Measurements from ENCODE around the gene UBL7.
"Not testable (repeated sequence)": the region's sequence is repeated elsewhere in the genome, so short reads cannot be mapped to it uniquely, and the experiment has no call there.

Gene UBL7, protein sequence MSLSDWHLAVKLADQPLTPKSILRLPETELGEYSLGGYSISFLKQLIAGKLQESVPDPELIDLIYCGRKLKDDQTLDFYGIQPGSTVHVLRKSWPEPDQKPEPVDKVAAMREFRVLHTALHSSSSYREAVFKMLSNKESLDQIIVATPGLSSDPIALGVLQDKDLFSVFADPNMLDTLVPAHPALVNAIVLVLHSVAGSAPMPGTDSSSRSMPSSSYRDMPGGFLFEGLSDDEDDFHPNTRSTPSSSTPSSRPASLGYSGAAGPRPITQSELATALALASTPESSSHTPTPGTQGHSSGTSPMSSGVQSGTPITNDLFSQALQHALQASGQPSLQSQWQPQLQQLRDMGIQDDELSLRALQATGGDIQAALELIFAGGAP

DNA sequence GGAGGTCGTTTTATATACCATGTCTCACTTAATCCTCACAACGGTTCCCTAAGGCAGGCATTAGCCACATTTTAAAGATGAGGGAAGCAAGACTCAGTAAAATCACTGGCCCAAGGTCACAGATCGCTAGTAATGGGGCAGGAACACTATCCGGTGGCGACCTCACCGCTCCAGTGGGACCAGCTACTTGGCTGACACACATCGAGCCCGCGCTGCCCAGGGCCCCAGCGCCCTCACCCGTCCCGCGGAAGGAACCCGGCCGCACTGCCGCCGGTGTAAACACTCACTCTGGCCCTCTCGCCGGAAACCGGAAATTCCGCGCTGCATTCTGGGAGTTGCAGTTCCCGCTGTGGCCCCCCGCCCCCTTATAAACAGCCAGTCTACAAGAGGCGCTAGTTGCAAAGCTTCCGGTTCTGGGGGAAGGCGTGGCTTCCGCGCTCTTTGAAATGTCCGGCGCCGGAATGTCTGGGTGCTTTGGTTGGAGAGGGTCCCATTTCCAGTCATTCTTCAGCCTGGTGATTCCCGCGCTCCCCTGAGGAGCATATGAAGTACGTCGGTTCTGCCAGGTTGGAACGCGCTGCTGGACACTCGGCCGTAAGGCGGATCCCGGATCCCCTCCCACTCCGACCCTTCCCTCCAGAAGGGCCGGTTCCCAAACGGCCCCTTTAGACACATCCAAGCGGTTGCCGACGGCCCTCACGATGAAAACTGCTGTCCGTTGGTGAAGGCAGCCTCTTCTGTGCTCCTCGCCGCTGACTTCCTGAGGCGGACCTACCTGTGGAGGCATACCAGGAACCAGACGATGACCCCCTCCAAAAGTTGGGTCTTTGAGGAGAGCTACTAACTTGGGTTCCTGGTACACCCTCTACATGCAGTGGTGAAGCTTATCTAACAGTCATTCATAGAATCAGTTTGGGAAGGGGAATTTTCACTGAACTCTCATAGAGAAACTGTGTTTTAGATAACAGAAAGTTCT is at the start of gene UBL7:
Gene UBL7, minus strand, starts transcription at position 290 of the 976 bp plus-strand sequence. CDS start 2,293 bp downstream, outside the sequence.
- peak; percentile 98 for DNase-seq

DNA sequence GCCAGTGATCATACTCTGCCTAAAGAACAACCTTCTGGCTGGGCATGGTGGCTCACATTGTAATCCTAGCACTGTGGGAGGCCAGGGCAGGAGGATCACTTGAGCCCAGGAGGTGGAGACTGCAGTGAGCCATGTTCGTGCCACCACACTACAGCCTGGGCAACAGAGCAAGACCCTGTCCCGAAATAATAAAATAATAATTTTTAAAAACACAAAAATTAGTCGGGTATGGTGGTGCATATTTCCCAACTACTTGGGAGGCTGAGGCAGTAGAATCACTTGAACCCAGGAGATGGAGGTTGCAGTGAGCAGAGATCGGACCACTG is 45.5 kb upstream of the UBL7 start:
- no peak for DNase-seq

DNA sequence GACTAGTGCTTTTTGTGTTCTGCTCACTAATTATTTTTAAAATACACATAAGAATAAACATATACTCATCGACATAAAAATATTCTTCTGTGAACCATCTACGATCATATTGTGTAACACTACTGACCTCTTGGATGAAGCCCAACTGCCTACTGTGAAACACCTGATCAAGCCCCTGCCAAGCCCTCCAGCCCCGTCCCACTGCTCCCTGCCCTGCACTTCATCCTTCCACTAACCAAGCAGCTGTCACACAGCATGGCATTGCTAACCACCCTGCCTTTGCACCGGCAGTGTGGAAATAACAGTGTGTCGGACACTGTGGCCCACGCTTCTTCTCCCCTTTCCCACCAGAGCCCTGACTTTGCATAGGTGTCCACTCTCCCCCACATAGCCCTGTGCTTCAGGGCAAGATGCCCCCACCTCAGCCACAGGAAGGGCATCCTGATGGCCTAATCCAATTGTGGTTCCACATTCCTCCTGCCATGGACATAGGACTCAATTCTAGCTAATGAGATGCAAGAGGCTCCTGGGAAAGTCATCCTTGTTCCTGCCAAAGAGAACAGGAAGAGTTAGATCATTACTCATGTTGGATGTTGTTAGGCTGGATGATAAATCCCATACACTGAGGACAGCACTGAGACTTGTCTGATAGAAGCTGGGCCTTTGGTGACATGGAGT is 45.0 kb upstream of the UBL7 start:
- DNase-seq = no peak

DNA sequence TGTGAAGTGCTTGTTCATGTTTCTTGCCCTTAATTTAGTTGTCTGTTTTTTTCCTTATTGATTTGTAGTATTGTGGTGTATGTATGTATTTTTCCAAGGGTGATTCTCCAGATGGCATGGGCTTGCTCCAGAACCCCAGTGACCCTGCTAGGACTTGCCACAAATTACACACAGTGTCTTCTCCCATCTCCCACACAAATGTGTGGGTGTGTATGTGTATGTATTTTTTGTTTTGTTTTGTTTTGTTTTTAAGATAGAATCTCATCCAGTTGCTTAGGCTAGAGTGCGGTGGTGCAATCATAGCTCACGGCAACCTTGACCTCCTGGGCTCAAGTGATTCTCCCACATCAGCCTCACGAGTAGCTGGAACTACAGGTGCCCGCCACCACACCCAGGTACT is 43.9 kb upstream of the UBL7 start:
- no peak for DNase-seq

DNA sequence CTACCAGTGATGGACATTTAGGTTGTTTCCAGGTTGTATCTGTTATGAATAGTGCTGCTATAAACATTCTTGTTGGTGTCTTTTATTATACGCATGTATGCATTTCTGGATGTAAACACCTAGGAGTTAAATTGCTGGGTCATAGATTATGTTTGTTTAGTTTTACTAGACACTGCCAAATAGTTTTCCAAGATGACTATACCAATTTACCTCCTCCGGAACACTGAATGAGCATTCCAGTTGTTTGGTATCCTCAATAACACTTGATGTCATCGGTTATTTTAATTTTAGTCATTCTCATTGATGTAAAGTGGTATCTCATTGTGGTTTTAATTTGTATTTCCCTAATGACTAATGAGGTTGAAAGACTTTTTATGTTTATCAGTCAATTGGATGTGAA is 43.5 kb upstream of the UBL7 start:
- no peak for DNase-seq

DNA sequence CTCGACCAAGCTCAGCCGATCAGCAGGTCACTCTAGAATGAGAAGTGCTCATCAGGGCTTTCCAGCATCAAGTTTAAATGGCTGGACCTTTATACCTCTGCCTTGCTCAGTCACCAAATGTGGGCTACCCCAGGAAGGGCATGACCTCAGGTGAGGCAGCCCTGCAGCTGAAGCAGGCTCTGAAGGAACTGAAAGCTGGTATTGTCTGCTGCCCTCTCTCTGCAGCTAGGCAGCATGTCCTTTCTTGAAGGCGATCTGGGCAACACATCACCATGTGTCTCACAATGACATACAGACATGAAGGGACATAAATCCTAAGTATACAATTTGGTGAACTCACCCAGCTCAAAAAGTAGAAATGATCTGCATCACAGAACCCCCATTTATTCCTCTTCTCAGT is 41.3 kb upstream of the UBL7 start:
- no peak for DNase-seq

DNA sequence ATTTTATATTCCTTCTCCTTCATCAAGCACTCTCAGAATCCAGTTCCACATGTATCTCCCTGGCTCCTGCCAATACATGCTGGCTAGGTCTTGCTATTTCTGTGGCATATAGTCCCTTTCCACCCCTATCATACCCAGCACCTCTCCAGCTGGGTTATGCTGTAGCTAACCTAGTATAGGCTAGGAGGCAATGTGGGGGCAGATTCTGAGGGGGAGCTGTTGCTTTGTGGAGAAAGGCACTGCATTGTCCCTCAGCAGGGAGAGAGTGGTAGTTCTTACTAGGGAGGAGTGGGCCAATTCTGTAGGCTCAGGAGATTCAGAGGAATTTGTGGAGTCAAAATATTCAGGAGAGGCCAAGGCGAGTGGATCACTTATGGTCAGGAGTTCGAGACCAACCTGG is 39.4 kb upstream of the UBL7 start:
- no peak for DNase-seq

DNA sequence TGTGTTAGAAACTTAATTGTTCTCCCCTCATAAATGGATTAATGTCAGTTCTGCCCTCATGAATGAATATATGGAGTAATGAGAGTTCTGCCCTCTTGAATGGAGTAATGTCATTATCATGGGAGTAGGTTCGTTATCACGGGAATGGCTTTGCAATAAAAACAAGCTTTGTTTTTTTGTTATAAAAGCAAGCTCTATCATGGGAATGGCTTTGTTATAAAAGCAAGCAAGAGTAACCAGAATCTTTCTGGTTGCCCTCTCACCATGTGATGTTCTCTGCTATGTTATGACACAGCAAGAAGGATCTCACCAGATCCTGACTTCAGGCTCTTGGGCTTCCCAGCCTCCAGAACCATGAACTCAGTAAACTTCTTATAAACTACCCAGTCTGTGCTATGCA is 38.4 kb upstream of the UBL7 start:
- DNase-seq = no peak

DNA sequence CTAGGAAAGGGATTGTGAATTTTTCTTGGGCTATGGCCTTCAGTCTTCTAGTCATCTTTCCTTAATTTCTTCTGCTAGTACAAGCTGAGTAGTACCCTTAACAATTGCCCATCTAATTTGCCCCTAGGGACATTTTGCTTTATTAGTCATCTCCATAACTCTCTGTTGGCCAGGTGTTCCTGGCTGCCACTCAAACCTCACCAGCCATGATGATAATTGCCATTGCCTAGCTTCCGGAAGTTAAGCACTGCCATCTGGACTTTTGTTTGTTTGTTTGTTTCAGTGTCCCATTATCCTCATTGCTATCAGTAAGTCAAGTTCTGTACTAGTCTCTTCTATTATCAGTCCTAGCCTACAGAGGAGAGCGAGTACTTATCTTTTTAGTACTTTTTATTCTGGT is 36.6 kb upstream of the UBL7 start:
- DNase-seq = no peak

DNA sequence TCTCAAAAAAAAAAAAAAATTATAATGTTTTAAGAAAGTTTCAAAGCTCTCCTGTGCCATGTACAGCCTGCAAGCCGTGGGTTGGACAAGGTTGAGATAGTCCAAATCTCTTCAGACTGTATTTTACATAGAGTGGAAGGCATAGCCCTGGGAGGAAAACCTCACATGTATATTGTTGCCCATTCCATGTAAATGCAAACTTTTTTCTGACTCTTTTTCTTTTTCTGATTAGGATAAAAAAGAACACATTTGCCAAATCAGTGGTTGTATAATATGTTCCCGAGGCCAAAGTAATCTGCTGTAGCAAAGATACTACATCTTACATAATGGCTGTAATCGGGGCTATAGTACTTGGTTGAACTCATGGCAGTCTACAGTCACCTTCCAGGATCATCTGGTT is 35.7 kb upstream of the UBL7 start:
- DNase-seq = no peak

DNA sequence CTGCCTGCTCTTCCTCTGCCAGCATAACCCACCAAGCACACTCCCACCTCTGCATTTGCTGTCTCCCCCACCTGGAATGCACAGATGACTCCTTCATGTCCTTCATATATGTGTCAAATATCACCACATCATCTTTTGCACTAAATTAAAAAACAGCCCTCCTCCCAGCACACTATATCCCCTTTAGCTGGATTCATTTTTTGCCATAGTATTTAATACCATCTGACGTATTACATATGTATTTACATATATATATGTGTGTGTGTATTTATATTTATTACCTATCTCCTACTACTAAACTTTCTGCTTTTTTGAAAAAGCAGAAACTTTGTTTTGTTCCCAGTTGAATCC is 29.4 kb upstream of the UBL7 start:
- DNase-seq = no peak

DNA sequence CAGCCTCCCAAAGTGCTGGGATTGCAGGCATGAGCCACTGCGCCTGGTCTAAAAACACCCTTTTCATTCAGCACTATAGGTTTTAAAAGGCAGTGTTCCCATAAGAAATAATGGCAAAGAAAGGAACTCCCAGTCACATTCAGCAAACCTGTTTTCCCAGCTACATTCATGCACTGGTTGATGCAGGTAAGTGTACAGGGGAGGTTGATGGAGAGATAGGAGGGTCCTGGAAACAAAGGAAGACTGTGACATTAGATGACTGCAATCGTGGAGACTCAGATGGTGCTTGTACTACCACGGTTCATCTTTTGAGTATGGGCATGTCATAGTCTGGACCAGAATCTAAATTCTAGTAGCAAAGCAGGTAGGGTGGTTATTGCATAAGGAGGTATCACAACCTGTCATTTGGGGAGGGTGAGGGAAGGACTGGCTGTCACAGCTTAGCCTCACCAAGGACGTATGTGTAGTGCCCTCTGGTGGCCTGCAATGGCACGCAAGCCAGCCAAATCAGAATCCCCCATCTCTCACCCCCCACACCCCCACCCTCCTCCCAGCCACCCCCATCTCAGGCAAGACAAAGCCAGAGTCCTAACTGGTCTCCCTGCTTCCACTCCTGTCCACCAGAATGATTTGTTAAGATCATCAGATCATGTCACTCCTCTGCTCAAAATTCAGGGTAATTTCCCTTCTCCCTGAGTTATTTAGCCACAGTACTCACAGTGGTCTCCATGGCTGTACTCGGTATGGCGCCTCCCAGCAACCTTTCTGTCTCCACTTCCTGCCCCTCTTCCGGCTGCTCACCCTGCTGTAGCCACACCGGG is 28.8 kb upstream of the UBL7 start:
- peak; percentile 48 for DNase-seq

DNA sequence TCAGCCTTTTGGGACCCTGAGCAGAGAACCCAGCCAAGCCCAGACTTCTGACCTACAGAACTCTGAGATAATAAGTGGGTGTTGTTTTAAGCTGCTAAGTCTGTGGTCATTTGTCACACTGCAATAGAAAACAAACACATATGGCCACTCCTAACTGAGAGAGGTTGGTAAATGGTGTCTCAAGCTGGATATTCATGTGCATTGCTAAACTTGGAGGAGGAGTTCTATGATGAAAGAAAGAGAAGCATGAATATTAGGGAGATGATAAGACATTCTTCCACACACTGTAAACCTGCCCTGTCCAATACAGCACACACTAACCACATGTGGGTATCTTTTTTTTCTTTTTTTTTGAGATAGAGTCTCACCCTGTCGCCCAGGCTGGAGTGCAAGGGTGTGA is 27.8 kb upstream of the UBL7 start:
- no peak for DNase-seq

DNA sequence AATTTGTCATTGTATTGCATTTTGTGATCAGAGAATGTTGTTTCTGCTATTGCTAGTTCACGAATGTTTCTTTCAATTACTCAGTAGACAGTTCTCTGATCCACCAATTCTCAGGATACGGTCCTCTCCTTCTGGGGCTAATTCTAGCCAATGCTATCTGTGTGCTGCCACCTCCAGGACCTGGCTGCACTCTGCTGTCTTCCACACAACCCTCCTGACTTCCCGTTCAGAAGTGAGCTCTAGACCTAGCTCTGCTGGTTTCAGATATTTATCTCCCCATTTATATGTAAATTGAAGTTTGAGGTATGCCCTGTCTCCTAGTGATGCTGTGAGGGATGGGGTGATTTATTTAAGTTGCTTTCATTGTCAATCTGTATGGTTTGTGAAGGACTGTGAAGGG is 21.7 kb upstream of the UBL7 start:
- no peak for DNase-seq

DNA sequence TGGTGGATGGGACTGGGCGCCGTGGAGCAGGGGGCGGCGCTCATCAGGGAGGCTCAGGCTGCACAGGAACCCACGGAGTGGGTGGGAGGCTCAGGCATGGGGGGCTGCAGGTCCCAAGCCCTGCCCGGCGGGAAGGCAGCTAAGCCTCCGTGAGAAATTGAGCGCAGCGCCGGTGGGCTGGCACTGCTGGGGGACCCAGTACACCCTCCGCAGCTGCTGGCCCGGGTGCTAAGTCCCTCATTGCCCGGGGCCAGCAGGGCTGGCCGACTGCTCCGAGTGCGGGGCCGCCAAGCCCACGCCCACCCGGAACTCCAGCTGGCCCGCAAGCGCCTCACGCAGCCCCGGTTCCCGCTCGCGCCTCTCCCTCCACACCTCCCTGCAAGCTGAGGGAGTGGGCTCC is 19.4 kb upstream of the UBL7 start:
- not testable (repeated sequence) for DNase-seq

DNA sequence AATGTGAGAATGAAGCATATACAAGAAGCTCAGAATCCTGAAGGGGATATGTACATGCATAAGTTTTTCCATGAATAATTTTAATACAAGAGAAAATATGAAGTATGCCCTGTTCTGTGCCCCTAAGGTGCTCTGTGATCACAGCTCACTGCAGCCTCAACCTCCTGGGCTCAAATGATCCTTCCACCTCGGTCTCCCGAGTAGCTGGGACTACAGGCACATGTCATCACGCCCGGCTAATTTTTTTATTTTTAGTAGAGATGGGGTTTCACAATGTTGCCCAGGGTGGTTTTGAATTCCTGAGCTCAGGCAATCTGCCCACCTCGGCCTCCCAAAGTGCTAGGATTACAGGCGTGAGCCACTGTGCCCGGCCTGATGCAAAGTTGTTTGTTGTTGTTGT is 10.7 kb upstream of the UBL7 start:
- not testable (repeated sequence) for DNase-seq

DNA sequence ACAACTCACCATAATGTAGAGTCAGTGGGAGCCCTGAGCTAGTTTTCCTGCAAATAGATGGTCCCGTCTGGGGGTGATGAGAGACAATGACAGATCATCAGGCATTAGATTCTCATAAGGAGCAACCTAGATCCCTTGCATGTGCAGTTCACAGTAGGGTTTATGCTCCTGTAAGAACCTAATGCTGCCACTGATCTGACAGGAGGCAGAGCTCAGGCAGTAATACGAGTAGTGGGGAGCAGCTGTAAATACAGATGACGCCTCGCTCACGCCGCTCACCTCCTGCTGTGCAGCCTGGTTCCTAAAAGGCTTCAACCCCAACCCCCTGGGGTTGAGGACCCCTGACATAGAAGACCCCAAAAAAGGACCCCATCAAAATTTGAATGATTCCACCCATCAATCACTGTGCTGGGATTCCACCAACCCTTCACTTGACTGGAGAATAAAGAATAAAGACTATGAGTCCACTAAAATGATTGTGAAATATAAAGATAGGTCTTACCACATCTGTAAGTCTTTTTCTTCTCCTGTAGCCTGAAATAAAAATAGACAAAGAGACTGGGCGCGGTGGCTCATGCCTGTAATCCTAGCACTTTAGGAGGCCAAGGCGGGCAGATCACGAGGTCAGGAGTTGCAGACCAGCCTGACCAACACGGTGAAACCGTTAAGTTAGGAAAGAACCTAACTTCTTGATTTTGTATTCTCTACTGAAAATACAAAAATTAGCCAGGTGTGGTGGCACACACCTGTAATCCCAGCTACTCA is 9.9 kb upstream of the UBL7 start:
- no peak for DNase-seq

DNA sequence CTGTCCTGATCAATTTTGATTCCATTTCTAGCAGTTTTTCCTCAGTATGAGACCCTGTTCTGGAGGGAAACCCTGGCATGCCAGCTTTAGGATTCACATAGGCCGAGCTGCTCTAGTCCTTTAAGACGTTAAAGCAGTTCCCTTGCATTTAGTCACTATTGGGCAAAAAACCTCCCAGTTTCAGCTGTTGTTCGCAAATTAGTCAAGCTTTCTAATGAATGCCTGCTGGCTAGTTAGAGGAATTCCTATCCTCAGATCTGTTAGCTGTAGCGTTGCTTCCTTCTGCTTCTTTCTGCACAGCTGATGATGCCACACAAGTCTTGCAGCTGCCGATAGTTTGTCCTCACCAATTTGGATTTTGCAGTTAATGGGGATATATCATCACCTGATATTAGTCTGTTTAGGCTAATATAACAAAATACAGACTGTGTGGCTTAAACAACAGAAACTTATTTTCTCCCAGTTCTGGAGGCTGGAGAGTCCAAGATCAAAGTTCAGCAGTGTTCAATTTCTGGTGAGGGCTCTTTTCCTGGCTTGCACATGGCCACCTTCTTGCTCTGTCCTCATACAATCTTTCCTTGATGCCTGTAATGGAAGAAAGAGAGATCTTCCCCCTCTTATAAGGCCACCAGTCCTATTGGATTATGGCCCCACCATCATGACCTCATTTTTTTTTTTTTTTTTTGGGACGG is 7.5 kb upstream of the UBL7 start:
- DNase-seq = no peak

DNA sequence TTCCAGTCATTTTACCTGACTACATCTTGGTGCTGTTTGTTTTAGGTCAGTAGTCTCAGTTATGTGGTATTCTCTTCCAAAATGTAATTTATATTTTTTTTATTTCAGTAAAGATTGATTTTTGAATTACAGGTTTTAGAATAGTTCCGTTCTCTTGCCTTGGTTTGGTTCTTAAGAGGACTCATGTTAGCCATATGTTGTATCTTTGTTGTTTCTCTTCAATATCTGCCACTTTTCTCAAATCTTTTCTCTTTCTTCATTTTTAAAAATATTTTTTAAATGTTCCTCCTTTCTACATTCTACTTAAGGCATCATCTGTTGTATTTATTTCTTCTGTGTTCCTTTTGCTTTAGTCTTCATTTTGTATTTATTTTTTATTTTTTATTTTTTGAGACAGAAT is 5.6 kb upstream of the UBL7 start:
- DNase-seq = no peak

DNA sequence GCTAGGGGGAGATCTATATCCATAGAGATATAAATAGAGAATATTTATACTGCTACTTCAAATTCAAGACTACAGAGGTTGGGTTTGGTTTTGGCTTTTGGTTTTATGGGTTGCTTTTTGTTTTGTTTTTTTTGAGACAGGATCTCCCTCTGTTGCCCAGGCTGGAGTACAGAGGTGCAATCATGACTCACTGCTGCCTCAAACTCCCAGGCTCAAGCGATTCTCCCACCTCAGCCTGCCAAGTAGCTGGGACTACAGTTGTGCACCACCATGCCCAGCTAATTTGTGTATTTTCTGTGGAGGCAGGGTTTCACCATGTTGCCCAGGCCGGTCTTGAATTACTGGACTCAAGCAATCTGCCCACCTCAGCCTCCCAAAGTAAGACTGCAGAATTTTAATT is 3.9 kb upstream of the UBL7 start:
- DNase-seq = no peak

DNA sequence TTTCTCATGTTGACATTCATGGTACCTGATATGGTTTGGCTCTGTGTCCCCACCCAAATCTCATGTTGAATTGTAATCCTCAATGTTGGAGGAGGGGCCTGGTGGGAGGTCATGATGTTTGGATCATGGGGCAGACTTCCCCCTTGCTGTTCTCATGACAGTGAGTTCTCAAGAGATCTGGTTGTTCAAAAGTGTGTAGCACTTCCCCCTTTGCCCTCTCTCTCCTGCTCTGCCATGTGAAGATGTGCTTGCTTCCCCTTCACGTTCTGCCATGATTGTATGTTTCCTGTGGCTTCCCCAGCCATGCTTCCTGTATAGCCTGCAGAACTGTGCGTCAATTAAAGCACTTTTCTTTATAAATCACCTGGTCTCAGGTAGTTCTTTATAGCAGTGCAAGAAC is 3.3 kb upstream of the UBL7 start:
- peak; percentile 34 for DNase-seq

Measured in suppressor macrophage treated with lipopolysaccharide for 4 hours (primary cell).